HG03460 (cell line): ENCODE data around the gene KCNQ1.

ENCODE experiments used
- ATAC-seq: cut with Tn5 transposase; IDR thresholded peaks from one replicate; pipeline ENCODE4 v1.9.1; 2021; ENCODE audit not compliant: unreplicated experiment

Gene KCNQ1

DNA sequence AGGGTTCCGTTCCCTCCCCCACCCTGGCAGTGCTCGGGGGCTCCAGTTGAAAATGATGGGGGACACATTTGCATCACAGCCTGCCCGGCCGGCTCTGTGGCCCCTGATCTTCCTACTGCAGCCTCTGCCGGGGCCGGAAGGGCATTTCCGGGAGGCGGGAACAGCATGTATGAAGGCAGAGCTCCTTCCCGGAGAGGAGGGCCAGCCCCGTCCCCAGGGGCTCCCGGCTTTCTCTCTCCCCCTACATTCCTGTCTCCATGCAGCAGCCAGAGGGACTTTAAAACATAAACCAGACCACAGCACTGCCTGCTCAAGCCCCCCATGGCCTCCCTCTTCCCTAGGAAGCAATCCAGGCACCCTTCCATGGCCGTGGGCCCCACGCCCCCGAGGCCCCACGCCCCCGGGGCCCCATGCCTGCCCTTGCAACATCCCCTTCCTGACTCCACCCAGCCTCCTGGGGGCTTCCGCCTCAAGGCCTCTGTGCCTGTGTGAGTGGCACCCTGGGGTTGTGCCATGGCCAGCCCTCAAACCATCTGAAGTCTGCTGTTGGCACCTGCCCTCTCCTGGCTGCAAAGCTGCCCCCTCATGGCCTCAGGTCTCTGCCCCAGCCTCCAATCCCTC lies 367.7 kb downstream of the KCNQ1 start:
- ATAC-seq: no peak

- ATAC-seq: no peak
These were observed 368.5 kb downstream of the KCNQ1 start for GRCh38 chr11:2813141-2813908.

DNA sequence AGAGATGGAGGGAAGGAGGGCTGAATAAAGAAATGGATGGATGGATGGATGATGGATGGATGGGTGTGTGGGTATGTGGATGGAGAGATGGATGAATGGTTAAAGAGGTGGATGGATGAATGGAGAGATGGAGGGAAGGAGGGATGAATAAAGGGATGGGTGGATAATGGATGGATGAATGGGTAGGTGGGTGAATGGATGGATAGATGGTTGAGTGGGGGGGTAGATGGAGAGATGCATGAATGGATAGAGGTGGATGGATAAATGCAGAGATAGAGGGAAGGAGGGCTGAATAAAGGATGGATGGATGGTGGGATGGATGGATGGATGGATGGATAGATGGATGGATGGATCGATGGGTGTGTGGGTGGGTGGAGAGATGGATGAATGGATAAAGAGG lies 369.2 kb downstream of the KCNQ1 start:
- no peak for ATAC-seq

DNA sequence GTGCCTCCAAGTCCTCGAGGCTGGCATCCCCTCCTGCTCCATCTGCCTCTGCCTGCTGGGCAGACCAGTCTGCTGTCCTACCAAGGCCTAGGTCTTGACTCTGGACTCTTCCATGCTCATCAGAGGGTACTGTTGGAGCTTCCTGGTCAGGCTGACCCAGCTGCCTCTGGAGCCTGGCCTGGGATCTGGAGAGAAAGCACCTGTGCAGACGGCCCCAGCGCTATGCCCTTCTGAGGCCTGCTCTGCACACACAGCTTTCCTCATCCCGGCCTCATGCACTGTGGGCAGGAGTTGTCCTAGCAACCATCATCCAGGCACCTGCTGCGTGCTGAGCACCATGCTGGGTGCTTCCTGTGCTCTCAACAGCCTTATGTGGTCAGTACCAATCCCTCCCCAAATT lies 369.9 kb downstream of the KCNQ1 start:
- no peak for ATAC-seq

DNA sequence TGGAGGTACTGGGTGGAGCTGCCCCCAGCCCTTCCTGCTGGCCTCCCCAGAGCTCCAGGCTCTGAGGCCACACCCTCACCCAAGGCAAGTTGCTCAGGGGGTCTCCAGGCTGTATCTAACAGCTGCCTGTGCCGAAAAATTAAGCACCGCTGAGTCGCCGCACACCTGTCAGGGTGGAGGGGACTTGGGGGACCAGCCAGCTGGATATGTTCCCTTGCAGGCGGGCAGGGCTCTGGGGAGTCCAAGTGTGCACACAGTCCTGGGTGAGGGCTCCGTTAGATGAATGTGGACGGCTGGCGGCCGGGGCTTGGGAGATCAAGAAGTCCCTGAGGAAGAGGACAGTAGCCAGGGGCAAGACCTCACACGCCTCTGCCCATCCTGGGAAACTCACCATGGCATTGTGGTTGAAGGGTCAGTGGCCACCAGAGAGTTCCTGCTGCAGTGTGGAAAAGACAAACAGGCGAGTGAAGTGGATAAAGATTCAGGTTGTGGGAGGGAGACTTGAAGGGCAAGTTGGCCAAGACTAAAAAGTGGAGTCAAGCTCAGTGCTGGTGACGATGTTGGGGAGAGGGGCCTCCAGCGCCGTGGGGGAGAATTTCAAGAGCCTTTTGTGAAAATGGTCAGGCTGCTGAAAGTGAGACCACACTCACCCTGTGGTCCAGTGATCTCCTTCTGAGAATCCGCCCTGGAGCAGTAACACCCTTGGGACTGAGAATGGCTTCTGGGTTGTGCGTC lies 371.1 kb downstream of the KCNQ1 start:
- ATAC-seq: no peak

- ATAC-seq: no peak
These were observed 371.7 kb downstream of the KCNQ1 start for GRCh38 chr11:2816523-2816922.

- ATAC-seq: no peak
These were observed 372.2 kb downstream of the KCNQ1 start for GRCh38 chr11:2816941-2817421.

DNA sequence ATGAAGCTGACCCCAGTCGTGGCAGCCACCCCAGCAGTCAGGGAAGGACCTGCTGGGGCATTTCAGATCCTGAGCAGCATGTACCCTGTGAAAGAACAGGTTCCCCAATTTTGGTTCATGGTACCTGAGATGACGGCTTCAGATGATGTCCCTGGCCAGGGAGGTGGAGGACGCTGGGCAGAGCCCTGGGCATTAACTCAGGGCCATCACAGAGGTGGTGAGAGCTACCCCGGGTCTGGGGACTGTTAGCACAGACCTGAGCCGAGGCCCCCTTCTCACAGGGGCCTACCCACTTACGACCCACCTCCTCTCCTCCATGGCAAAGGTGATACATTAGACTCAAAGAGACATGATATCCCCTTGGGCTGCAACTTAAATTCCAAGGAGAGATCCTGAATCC lies 372.6 kb downstream of the KCNQ1 start:
- ATAC-seq: no peak

- no peak for ATAC-seq
These were observed 373.2 kb downstream of the KCNQ1 start for GRCh38 chr11:2818021-2818420.

GRCh38 chr11:2818503-2818902 lies 373.7 kb downstream of the KCNQ1 start:
- ATAC-seq: no peak

DNA sequence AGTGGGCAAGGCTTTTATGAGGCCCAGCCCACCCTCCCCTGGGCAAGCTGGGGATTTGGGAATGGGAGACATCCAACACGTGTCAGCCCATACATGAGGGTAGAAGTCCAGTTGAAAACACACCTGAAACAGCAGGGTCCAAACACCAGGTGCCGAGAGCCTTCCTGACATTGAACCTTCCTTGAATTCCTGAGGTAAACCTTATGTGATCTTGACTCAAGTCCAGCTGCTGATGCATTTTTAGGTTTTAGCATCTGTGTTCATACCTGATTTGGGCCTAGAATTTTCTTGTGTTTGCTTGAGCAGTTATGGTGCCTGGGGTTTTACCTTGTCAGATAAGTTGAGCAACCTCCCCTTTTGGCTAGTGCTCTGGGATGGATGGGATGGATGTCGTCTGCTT lies 374.5 kb downstream of the KCNQ1 start:
- ATAC-seq: no peak

DNA sequence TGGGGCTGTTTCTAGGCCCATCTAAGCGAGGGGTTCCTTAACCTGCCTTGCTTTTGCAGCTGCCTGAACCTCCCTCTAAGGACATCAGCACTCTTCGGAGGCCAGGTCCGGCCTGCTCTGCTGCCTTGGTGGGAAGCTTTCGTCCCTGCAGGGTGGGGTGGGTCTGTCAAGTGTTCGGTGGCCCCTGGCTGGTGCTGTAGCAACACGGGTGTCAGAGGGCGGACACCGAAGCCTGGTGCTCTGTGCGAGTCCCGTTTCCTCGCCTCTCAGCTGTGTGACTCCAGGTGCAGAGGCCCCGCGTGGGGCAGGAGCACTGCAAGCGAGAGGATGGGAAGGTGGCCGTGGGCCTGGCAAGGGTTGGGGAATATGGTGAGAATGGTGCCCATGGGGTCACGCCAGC lies 376.2 kb downstream of the KCNQ1 start:
- no peak for ATAC-seq

GRCh38 chr11:2821891-2822290 lies 377.1 kb downstream of the KCNQ1 start:
- ATAC-seq: no peak

DNA sequence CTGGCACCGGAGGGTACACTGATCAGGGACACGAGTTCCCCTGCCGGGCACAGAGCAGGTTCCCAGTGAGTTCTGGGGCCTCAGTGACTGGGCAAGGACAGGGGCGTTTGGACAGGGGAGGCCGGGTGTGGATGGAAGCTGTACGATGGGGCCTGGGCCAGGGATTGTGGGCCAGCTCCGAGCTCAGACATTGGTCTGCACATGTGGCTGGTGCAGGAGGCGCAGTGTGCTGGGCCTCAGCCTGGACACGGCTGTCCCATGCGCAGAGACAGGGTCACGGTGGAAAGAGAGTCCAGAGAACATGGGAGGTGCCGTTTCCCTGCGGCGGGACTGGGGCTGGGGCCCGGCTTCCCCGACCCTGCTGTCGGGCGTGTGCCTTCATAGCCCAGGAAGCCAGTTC lies 380.0 kb downstream of the KCNQ1 start:
- no peak for ATAC-seq

DNA sequence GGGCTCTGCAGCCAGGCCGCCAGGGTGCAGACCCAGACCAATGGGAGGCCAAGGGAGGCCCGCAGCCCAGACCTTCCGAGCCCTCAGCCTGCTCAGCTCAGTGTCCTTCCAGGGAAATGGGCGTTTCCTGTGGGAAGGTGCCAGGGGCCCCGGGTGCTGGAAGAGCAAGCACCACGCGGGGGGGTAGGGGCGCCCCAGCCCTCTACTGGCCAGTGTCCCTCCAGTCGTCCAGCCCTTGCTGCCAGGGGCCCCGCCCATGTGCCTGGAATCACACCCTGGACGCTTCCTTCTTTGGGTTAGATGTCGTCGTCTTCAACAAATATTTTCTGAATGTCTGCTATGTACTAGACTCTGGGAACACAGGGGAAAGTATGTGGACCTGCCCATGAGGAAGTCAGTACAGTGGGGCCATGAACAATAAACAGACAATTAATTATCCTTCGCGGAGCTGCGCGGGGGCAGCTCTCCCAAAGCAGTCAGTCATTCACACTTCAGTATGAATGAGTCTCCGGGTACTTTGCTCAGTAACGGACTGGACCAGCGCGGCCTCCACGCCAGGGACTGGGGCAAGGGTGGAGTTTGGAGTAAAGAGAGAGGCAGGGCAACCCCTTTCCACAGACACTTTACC lies 380.6 kb downstream of the KCNQ1 start:
- no peak for ATAC-seq

- no peak for ATAC-seq
These were observed 381.3 kb downstream of the KCNQ1 start for GRCh38 chr11:2825889-2826678.

DNA sequence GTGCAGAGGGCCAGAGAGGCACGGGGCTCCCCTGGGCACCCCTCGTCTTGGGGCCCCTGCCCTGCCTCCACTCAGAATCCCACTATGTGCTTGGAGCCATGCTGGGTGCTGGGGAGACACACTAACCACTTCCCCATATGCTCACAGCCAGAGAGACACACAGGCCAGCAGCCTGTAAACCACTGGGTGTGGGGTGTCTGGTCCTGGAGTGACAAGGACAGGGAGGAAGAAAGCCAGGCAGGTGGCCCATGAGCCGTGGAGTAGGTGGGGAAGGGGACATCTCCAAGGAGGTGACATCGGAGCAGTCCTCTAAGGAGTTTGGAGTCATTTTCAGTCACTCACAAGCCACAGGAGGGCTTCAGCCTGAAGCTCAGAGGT lies 381.9 kb downstream of the KCNQ1 start:
- no peak for ATAC-seq

DNA sequence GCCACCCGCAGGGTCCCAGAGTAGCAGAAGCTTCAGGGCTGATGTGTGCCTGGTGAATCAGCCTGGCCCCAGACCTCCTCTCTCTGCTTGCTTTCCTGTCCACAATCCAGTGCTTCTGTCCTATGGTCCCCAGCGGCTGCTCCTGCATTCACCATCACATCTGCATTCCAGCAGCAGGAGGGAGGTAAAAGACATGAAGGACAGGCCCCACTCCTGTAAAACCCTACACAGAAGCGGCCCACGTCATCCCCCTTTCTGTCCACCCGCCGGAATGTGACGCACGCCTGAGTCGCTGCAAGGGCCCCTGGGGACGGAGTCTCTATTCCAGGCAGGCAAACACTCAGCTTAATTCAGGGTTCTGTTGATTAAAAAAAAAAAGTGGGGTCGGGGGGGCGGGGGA lies 382.4 kb downstream of the KCNQ1 start:
- no peak for ATAC-seq

GRCh38 chr11:2827792-2828191 lies 383.0 kb downstream of the KCNQ1 start:
- no peak for ATAC-seq

DNA sequence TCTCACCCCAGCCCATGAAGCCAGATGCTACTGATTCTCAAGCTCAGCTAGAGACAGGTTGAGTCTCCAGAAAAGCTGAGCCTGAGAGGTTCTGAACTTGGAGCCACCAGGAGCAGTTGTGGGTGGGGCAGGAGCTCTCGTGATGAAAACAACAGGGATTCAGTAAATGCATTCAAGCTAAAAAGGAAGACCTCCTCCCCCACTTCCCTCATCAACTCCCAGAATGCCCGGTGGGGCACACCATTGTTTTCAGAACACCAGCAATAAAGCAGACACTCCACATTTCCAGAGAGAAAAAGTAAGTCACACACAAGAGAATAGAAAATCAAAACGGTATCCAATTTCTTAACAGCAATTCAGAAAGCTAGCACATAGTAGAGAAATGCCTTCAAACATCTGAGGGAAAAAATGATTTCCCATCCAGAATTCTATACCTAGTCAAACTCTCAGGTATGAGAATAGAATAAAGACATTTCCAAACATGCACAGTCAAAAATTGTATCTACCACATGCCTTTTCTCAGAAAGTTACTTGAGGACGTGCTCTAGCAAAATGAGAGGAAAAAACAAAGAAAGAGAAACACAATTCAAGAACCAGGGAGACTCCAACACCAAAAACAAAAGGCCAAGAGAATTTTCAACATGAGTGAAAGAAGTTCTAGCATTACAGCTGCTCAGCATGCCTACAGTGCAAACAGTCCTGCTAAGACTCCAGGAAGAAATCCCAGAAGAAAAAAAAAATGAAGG lies 383.9 kb downstream of the KCNQ1 start:
- ATAC-seq: no peak
